NCI-H345 (cell line): ENCODE results near the gene CAPN12.
A peak's percentile ranks its signal among the peaks of the same experiment; 100 is the strongest.
"Not testable (repeated sequence)": the region's sequence is repeated elsewhere in the genome, so short reads cannot be mapped to it uniquely, and the experiment has no call there.

Experiments
- DNase-seq: peaks from one replicate; lab custom pipeline; 2025; lab: John Stamatoyannopoulos, UW

The CAPN12 gene, protein sequence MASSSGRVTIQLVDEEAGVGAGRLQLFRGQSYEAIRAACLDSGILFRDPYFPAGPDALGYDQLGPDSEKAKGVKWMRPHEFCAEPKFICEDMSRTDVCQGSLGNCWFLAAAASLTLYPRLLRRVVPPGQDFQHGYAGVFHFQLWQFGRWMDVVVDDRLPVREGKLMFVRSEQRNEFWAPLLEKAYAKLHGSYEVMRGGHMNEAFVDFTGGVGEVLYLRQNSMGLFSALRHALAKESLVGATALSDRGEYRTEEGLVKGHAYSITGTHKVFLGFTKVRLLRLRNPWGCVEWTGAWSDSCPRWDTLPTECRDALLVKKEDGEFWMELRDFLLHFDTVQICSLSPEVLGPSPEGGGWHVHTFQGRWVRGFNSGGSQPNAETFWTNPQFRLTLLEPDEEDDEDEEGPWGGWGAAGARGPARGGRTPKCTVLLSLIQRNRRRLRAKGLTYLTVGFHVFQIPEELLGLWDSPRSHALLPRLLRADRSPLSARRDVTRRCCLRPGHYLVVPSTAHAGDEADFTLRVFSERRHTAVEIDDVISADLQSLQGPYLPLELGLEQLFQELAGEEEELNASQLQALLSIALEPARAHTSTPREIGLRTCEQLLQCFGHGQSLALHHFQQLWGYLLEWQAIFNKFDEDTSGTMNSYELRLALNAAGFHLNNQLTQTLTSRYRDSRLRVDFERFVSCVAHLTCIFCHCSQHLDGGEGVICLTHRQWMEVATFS

DNA sequence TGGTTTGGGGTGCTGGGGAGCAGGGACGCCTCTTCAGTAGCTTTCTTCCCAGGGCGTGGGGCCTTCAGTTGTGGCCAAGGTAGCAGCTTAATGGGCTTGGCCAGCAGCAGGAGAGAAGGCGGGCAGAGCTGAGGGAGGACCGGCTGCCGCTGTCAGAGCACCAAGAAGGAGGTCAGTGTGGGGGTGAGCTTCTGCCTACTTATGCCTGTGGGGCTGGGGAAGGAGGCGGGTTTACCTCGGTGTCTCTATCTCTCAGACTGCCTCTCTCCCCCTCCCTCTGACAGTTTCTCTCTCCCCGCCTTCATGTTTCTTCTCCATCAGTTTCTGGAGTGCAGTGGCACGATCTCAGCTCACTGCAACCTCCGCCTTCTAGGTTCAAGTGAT, at the start of gene CAPN12:
TSS of gene CAPN12 (minus strand) at position 177 of the 384 bp plus-strand sequence. CDS start 309 bp downstream, outside the sequence.
- no peak for DNase-seq

DNA sequence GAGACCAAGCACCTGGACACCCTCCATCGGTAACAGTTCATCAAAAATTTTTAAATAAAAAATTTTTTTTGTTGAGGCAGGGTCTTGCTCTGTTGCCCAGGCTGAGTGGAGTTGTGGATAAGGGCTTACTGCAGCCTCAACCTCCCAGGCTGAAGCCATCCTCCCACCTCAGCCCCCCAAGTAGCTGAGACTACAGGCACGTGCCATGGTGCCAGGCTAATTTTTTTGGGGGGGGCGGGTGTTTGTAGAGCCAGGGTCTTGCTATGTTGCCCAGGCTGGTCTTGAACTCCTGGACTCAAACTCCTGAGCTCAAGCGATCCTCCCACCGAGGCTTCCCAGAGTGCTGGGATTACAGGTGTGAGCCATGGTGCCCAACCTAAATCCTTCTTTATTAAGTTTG, 49.4 kb upstream of the CAPN12 start:
- DNase-seq = no peak

DNA sequence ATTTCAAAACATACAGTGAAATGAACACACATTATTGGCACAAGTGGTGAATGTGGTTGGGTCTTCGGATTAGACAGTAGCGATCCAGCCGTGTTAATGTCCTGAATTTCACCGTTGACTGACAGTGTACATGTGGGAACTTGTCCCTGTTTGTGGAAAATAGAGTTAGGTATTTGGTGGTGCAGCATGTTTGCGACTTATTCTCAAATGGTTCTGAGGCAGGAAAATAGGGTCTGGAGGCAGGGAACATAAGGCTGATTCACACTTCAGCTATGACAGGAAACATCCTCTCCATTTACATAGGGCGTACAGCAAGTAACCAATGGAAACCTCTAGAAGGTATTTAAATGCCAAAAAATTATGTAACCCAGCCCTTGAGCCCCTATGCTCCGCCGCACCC, 48.9 kb upstream of the CAPN12 start:
- DNase-seq = peak; percentile 34

DNA sequence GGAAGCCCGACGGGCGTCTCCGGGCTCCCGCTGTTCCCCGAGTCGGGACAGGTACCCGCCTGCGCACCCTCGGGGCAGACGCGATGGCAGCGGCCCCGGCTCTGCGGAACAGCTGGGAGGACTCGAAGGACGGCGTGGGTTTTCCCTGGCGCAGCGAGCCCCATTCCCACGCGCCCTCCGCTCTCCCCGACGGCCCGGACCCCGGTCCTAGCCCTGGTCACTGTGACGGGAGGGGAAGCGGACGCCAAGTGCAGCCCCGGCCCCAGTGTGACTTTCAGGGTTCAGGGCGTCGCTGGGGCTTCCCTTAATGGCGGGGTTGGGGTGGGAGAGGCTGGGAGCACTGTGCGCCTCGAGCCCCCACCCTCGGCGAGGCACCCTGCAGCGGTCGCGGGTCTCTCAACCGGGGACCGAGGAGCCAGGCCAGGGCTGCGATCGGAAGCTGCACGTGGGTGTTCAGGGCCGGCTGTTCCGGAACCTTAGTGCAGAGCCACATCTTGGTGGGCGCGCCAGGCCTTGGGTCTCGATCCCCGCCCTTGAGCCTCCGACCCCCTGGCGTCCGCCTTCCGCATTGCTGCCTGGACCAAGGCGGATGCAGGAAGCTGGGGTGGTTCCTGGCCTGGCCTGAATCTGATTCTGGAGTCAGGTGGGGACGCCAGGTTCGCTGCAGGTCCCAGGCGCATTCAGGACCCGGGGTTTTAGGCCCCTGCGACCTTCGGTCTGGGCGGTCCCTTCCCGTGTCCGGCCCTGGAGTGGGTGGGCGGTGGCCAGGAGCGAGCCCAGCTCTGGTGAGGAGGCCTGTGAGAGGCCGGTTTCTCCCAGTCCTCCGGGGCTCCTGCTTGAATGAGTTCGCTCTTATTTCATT, 48.2 kb upstream of the CAPN12 start:
- no peak for DNase-seq

DNA sequence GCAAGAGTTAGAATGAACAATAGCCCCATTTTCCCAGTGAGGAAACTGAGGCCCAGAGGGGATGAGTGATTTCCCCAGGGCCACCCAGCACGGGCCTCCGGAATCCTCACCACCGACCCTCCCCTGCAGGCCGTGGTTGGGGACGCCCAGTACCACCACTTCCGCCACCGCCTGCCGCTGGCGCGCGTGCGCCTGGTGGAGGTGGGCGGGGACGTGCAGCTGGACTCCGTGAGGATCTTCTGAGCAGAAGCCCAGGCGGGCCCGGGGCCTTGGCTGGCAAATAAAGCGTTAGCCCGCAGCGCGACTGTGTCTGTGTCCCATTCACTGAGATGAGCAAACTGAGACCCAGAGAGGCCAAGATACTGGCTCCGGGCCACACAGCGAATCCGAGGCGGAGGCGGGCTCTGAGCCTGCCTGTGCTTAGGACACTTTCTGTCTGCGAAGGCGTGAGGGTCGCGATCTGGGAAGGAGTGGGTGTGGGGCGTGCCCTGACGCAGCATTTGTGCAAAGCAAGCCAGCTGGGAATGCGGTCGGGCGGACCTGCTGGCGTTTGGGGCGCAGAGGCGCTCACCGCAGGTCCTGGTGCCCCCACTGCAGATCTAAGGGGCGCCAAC, 47.3 kb upstream of the CAPN12 start:
- DNase-seq = not testable (repeated sequence)

DNA sequence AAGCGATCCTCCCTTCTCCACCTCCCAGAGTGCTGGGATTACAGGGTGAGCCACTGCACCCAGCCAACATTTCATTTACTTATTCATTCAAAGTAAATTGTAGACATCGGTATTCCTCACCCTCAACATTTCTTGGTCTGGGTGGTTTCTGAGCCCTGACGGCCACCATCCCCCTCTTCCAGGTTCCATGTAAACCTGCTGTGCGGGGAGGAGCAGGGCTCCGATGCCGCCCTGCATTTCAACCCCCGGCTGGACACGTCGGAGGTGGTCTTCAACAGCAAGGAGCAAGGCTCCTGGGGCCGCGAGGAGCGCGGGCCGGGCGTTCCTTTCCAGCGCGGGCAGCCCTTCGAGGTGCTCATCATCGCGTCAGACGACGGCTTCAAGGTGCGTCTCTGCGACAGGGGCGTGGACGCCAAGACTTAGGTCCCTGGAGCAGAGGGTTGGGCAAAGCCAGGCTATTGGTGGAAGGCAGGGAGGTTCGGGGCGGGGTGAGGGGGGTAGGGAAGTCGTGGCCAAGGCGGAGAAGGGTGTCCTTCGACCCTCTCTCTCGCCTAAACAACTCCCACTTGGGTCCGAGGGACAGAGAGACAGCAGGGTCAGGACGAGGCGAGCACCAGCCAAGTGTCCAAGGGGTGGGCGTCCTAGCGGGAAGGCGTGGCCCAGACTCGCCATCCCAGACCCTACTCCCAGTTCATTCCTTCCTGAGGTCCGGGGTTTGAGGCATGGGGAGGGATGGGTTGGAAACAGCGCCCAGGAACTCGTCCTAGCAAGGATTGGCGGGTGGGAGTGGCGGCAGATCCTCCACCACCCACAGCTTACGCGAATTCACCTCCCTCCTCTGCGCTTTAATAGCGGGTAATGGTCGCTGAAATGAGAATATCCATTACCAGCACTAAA, 46.5 kb upstream of the CAPN12 start:
- DNase-seq = not testable (repeated sequence)

DNA sequence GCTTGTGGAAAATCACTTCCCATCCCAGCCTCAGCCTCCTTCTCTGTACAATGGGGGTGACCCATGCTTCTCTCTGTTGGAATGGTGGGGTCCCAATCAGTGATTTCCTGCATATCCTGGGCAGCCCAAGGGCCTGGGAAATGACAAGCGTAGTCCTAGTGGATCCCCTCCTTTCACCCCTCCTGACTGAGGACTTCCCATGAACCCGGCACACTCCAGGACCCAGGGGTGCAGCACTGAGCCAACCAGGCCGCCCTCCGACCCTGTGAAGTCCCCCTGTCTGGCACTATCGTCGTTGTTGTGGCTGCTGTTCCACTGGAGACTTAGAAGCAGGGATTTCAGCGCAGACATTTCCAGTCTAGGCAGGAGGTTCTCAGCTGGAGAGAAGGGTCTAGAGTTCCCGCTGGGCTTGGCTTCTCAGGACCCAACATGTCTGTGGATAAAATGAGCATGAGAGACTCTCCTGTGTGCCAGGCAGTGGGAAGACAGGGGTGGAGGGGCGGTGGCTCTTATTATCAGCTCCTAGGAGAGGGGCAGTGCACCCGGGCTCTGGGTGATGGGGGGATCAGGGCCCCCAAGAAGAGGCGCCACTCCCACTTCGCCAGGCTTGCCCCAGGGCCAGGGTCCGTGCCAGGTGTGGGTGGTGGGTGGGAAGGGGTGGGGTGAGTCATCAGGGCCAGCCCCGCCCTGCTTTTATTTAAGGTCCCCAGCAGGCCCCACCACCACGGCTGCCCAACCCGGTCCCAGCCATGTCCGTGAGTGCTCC, 44.4 kb upstream of the CAPN12 start, which contains the start of gene LGALS7B:
TSS of gene LGALS7B (plus strand) at position 723 of the 766 bp plus-strand sequence. CDS start at position 750, 27 bp downstream.
- DNase-seq = no peak

DNA sequence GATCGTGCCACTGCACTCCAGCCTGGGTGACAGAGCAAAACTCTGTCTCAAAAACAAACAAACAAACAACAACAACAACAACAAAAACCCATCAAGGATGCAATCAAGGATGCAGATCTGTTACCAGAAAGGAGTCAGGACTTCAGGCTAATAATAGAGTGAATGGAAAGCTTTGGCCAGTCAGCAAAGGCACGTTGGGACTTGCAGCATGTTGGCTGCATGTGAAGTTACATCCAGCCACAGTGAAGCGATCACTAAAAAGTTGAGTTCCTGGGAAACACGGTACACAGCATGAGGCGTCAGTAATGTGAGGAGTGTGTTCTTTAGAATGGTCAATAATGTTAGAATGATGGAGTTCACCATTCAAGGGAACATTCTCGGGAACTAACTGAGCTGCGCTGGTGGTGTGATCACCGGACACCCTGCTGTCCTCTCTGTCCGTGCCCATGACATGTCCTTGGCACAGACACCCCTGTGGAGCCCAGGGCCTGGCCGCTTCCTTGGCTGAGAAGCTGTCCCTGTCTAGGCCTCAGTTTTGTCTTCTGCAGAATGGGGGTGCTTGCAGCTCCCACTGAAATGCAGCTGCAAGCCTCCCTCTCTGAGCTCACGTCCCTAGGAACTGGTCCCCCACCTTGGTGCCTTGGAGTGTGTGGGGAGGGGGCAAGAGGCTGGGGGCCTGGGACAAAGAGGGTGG, 42.4 kb upstream of the CAPN12 start:
- peak; percentile 26 for DNase-seq

DNA sequence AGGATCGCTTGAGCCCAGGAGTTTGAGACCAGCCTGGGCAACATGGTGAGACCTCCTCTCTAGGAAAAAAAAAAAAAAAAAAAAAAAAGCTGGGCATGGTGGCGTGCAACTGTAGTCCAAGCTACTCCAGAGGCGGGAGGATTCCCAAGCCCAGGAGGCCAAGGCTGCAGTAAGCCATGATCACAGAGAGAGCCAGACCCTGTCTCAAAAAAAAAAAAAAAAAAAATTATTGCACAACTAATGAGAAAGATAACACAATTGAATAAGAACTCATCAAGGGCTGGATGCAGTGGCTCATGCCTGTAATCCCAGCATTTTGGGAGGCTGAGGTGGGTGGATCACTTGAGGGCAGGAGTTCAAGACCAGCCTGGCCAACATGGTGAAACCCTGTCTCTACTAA, 41.8 kb upstream of the CAPN12 start:
- not testable (repeated sequence) for DNase-seq

DNA sequence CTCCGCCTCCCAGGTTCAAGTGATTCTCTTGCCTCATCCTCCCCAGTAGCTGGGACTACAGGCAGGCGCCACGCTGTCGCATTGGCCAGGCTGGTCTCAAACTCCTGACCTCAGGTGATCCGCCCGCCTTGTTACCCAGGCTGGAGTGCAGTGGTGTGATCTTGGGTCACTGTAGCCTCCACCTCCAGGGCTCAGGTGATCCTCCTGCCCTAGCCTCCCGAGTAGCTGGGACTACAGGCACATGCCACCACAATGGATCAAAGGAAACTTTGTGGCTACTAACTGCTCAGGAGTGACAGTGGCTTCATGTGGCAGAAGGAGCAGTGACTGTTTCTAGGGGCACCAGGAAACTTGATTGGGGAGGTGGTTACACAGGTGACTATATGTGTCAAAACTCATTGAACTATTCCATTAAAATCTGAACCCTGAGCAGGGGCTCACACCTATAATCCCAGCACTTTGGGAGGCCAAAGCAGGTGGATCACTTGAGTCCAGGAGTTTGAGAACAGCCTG, 41.0 kb upstream of the CAPN12 start:
- no peak for DNase-seq

DNA sequence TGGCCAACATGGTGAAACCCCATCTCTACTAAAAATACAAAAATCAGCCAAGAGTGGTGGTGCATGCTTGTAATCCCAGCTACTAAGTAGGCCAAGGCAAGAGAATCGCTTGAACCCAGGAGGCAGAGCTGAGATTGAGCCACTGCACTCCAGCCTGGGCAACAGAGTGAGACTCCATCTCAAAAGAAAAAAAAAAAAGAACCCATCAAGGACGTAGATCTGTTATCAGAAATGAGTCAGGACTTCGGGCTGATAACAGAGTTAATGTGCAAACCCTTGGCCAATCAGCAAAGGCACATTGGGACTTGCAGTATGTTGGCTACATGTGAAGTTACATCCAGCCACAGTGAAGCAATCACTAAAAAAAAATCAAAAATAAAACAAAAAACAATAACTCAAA, 40.0 kb upstream of the CAPN12 start:
- no peak for DNase-seq

DNA sequence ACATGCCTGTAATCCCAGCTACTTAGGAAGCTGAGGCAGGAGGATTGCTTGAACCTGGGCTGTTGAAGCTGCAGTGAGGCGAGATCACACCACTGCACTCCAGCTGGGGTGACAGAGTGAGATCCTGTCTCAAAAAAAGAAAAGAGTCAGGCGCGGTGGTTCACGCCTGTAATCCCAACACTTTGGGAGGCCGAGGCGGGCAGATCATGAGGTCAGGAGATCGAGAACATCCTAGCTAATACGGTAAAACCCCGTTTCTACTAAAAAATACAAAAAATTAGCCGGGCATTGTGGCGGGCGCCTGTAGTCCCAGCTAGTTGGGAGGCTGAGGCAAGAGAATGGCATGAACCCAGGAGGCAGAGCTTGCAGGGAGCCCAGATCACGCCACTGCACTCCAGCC, 37.9 kb upstream of the CAPN12 start:
- DNase-seq = not testable (repeated sequence)

DNA sequence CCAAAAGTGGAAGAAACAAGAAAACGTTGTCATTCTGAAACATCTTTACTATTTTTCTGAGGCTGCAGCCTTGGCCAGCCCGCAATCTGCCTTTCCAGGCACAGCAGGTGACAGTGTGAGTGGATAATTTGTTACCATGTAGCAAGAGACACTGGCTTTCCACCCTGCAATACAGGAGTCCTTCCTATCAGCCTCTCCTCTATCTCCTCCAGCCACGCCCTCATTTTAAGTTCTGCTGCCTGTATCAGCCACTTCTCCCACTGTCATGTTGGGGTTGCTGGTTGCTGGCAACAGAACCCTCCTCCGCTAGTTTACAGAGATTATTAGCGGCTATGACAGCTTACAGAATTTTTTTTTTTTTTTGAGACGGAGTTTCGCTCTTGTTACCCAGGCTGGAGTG, 36.8 kb upstream of the CAPN12 start:
- DNase-seq = no peak

DNA sequence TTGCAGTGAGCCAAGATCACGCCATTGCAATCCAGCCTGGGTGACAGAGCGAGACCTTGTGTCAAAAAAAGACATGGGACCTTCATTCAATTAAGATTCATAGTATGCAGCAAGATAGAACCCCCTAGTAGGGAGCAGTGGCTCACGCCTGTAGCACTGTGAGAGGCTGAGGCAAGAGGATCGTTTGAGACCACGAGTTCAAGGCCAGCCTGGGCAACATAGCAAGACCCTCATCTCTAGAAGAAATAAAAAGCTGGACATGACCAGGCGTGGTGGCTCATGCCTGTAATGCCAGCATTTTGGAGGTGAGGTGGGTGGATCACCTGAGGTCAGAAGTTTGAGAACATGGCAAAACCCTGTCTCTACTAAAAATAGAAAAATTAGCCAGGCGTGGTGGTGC, 36.2 kb upstream of the CAPN12 start:
- no peak for DNase-seq

DNA sequence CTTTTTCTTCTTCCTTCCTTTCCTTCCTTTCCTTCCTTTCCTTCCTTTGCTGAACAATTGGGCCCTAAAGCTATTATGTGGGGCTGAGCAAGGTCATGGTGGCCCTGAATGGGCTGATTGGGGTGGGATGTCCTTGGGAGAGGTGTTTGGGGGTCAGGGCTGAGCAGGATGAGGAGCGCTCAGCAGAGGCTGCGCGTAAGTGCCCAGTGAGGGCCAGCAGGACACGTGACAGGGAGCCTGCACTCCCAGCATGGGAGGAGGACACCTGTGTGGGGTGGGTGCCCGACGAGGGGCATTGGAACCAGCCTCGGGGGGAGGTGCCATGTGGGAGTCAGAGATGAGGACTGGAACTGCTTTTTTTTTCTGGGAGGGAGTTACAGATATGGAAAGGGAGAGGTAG, 34.5 kb upstream of the CAPN12 start:
- no peak for DNase-seq

DNA sequence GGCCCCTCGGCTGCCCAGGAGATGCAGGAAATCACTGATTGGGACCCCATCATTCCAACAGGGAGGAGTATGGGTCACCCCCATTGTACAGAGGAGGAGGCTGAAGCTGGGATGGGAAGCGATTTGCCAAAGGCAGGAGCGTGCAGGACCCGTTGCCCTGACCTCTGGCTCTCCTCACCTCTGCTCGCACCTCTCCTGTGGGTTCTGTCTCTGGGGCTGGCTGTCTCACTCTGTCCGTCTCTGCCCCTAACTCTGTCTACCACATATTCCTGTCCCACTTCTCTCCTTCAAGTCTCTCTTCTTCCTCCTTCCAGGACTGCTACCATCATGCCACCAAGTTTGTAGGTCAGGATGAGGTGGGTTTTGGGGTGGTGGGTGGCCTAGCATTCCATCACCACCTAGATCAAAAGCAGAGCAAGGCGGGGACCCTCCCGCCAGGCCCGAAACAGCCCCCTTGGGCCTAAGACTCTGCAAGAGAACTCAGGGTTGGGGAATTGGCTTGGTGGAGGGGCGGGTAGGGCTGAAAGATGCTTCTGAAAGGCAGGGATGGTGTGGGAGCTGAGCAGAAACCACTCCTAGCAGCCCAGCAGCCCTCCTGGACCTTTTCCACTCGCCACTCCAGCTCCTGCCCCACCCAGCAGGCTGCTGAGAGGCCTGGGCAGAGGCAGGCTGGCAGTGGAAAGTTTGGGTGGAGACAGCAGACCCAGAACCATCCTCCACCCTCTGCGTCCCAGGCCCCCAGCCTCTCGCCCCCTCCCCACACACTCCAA, 30.1 kb upstream of the CAPN12 start:
- no peak for DNase-seq

DNA sequence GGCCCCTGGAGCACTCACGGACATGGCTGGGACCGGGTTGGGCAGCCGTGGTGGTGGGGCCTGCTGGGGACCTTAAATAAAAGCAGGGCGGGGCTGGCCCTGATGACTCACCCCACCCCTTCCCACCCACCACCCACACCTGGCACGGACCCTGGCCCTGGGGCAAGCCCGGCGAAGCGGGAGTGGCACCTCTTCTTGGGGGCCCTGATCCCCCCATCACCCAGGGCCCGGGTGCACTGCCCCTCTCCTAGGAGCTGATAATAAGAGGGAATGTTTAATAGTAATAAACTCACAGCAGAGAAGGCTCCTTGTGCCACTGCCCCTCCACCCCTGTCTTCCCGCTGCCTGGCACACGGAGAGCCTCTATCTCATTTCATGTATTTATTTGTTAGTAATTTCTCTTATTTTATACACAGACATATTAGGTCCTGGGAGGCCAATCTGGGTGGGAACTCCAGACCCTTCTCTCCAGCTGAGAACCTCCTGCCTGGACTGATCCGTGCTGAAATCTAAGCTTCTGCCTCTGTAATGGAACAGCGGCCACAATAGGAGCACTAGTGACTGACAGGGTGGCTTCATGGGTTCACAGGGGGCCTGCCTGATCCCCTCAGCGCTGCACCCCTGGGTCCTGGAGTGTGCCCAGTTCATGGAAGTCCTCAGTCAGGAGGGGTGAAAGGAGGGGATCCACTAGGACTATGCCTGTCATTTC, 29.3 kb upstream of the CAPN12 start, which contains the start of gene LGALS7:
TSS of gene LGALS7 (minus strand) at position 49 of the 709 bp plus-strand sequence. CDS start at position 24, 25 bp downstream.
- no peak for DNase-seq

DNA sequence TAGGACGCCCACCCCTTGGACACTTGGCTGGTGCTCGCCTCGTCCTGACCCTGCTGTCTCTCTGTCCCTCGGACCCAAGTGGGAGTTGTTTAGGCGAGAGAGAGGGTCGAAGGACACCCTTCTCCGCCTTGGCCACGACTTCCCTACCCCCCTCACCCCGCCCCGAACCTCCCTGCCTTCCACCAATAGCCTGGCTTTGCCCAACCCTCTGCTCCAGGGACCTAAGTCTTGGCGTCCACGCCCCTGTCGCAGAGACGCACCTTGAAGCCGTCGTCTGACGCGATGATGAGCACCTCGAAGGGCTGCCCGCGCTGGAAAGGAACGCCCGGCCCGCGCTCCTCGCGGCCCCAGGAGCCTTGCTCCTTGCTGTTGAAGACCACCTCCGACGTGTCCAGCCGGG, 27.3 kb upstream of the CAPN12 start:
- DNase-seq = not testable (repeated sequence)
